ENCODE data around the gene DOCK8. TPM values are rescaled to one million over a fixed set of nuclear protein-coding genes. Genes with fewer than 3 reads are reported as not detected.

The DOCK8 gene
- polyA plus RNA-seq, 4 donors: 7.0 to 13.7 (median 13.2) TPM

- no peak for DNase-seq (ENCODE audit: low read depth in 4 of 4, low spot score in 3 of 4)
These were observed 232.8 kb downstream of the DOCK8 start for GRCh38 chr9:447230-448025.

- no peak for DNase-seq (ENCODE audit: low read depth in 4 of 4, low spot score in 3 of 4)
These were observed 235.4 kb downstream of the DOCK8 start for GRCh38 chr9:450057-450456.

GRCh38 chr9:450561-450960 lies 235.9 kb downstream of the DOCK8 start:
- no peak for DNase-seq (ENCODE audit: low read depth in 4 of 4, low spot score in 3 of 4)

GRCh38 chr9:453832-454231 lies 239.2 kb downstream of the DOCK8 start:
- no peak for DNase-seq (ENCODE audit: low read depth in 4 of 4, low spot score in 3 of 4)

GRCh38 chr9:456365-456764 lies 241.7 kb downstream of the DOCK8 start:
- DNase-seq (ENCODE audit: low read depth in 4 of 4, low spot score in 3 of 4): no peak

- no peak for DNase-seq (ENCODE audit: low read depth in 4 of 4, low spot score in 3 of 4)
These were observed 243.9 kb downstream of the DOCK8 start for GRCh38 chr9:458590-458989.

- no peak for DNase-seq (ENCODE audit: low read depth in 4 of 4, low spot score in 3 of 4)
These were observed 245.1 kb downstream of the DOCK8 start for GRCh38 chr9:459491-460444.

- no peak for DNase-seq (ENCODE audit: low read depth in 4 of 4, low spot score in 3 of 4)
These were observed 247.5 kb downstream of the DOCK8 start for GRCh38 chr9:462121-462520.

GRCh38 chr9:462606-463005 lies 247.9 kb downstream of the DOCK8 start:
- DNase-seq (ENCODE audit: low read depth in 4 of 4, low spot score in 3 of 4): no peak

- no peak for DNase-seq (ENCODE audit: low read depth in 4 of 4, low spot score in 3 of 4)
These were observed 248.9 kb downstream of the DOCK8 start for GRCh38 chr9:463455-464171.

GRCh38 chr9:466747-467146 lies 252.1 kb downstream of the DOCK8 start:
- DNase-seq (ENCODE audit: low read depth in 4 of 4, low spot score in 3 of 4): no peak

GRCh38 chr9:468766-469426 lies 254.2 kb downstream of the DOCK8 start:
- no peak for DNase-seq (ENCODE audit: low read depth in 4 of 4, low spot score in 3 of 4)

- DNase-seq (ENCODE audit: low read depth in 4 of 4, low spot score in 3 of 4): peak; percentile 73 to 82 (median 78)
These were observed 255.2 kb downstream of the DOCK8 start for GRCh38 chr9:469672-470551.

- DNase-seq (ENCODE audit: low read depth in 4 of 4, low spot score in 3 of 4): no peak
These were observed 256.0 kb downstream of the DOCK8 start for GRCh38 chr9:470552-471194.

- no peak for DNase-seq (ENCODE audit: low read depth in 4 of 4, low spot score in 3 of 4)
These were observed 256.7 kb downstream of the DOCK8 start for GRCh38 chr9:471320-471719.

- no peak for DNase-seq (ENCODE audit: low read depth in 4 of 4, low spot score in 3 of 4)
These were observed 257.9 kb downstream of the DOCK8 start for GRCh38 chr9:472479-473075.

GRCh38 chr9:477193-477592 lies 262.5 kb downstream of the DOCK8 start:
- DNase-seq (ENCODE audit: low read depth in 4 of 4, low spot score in 3 of 4): no peak

GRCh38 chr9:479304-479970 lies 264.8 kb downstream of the DOCK8 start:
- DNase-seq (ENCODE audit: low read depth in 4 of 4, low spot score in 3 of 4): no peak
